PC-3 (cell line): Measurements from ENCODE around the gene KAZN. TPM values are rescaled to one million over a fixed set of nuclear protein-coding genes. Genes with fewer than 3 reads are reported as not detected.

Experiments
- ATAC-seq: fragments of 200-7000 bp; cut with Tn5 transposase; 2 replicates; pipeline ENCODE4 v1.9.1; 2020; ENCODE audit warnings: mild to moderate bottlenecking, moderate library complexity
- BruUV-seq: library from RNA; stranded (reverse); fragments of 400-500 nt; replicated peaks from 2 replicates; lab custom pipeline; 2021; lab: Mats Ljungman, UMichigan
- CTCF ChIA-PET: fragments of 300-600 bp; sonication (Branson Sonifier 250); formaldehyde crosslinking; loops from one replicate; lab custom pipeline; 2022; ENCODE audit warnings: antibody characterized with exemption; lab: Charles Lee
- POLR2A ChIA-PET: fragments of 300-600 bp; sonication (Branson Sonifier 250); formaldehyde crosslinking; loops from one replicate; lab custom pipeline; 2022; ENCODE audit warnings: antibody characterized with exemption; ENCODE audit not compliant: unreplicated experiment; lab: Charles Lee
- DNase-seq: peaks from one replicate; pipeline ENCODE4 v3.0.0-alpha.2; 2015
- H2AFZ ChIP-seq: fragments of 300-600 bp; sonication (generic); 2 replicates; pipeline ENCODE4 v1.6.0; 2016; ENCODE audit warnings: antibody characterized with exemption, low read length
- H3F3A ChIP-seq: fragments of 300-600 bp; sonication (generic); one replicate; pipeline ENCODE4 v1.6.0; 2017; ENCODE audit warnings: antibody characterized with exemption, low read length, control low read depth, mild to moderate bottlenecking; ENCODE audit not compliant: unreplicated experiment
- H3K27ac ChIP-seq: fragments of 300-600 bp; sonication (generic); 2 replicates; pipeline ENCODE4 v1.5.1; 2016; ENCODE audit warnings: mild to moderate bottlenecking, low read length
- H3K27me3 ChIP-seq: fragments of 300-600 bp; sonication (generic); 2 replicates; pipeline ENCODE4 v1.6.1; 2016; ENCODE audit warnings: low read length, mixed read lengths
- H3K36me3 ChIP-seq: fragments of 300-600 bp; sonication (generic); 2 replicates; pipeline ENCODE4 v1.6.1; 2016; ENCODE audit warnings: low read depth, mixed run types, low read length, mixed read lengths
- H3K4me1 ChIP-seq: fragments of 300-600 bp; sonication (generic); 2 replicates; pipeline ENCODE4 v1.5.1; 2016; ENCODE audit warnings: low read length; ENCODE audit not compliant: insufficient read depth
- H3K4me2 ChIP-seq: fragments of 300-600 bp; sonication (generic); 2 replicates; pipeline ENCODE4 v1.6.0; 2016; ENCODE audit warnings: low read length
- H3K4me3 ChIP-seq: fragments of 300-600 bp; sonication (generic); 2 replicates; pipeline ENCODE4 v1.5.1; 2016; ENCODE audit warnings: mild to moderate bottlenecking, low read length, mixed read lengths
- H3K79me2 ChIP-seq: fragments of 300-600 bp; sonication (generic); 2 replicates; pipeline ENCODE4 v1.6.1; 2017; ENCODE audit warnings: low read length, mixed read lengths
- H3K9ac ChIP-seq: fragments of 300-600 bp; sonication (generic); 2 replicates; pipeline ENCODE4 v1.6.0; 2016; ENCODE audit warnings: mild to moderate bottlenecking, low read length
- H3K9me2 ChIP-seq: fragments of 300-600 bp; sonication (generic); replicated peaks from 2 replicates; pipeline ENCODE4 v1.6.1; 2016; ENCODE audit warnings: mixed run types, low read length, mixed read lengths
- H3K9me3 ChIP-seq: fragments of 300-600 bp; sonication (generic); 2 replicates; pipeline ENCODE4 v1.6.1; 2016; ENCODE audit warnings: low read length, mixed read lengths
- H4K20me1 ChIP-seq: fragments of 300-600 bp; sonication (generic); 2 replicates; pipeline ENCODE4 v1.6.1; 2016; ENCODE audit warnings: low read length, mixed read lengths
- CTCF ChIP-seq: fragments of 300-600 bp; sonication (generic); conservative IDR thresholded peaks from 2 replicates; pipeline ENCODE4 v1.5.1; 2017; ENCODE audit warnings: antibody characterized with exemption, low read depth, mild to moderate bottlenecking, low read length
- EZH2 ChIP-seq: fragments of 300-600 bp; sonication (generic); IDR thresholded peaks from one replicate; pipeline ENCODE4 v1.6.1; 2017; ENCODE audit warnings: antibody characterized with exemption, mild to moderate bottlenecking, low read length; ENCODE audit not compliant: unreplicated experiment
- EZH2phosphoT487 ChIP-seq: fragments of 300-600 bp; sonication (generic); IDR thresholded peaks from 2 replicates; pipeline ENCODE4 v1.6.1; 2018; ENCODE audit warnings: mild to moderate bottlenecking, antibody characterized with exemption, low read length, borderline replicate concordance
- intact Hi-C: fragments of 100-400 bp; cut with micrococcal nuclease; formaldehyde crosslinking; loops from 2 replicates; pipeline ENCODE4 v1.9.0; 2023
- total RNA-seq: library from RNA; depleted of rRNA; stranded (reverse); fragments of >200 nt; gene quantifications from 2 replicates; pipeline ENCODE4 v1.2.3, GENCODE V29; 2014

KAZN gene
- total RNA-seq, 1 experiment from 2014 or later, result 2.0 TPM

DNA sequence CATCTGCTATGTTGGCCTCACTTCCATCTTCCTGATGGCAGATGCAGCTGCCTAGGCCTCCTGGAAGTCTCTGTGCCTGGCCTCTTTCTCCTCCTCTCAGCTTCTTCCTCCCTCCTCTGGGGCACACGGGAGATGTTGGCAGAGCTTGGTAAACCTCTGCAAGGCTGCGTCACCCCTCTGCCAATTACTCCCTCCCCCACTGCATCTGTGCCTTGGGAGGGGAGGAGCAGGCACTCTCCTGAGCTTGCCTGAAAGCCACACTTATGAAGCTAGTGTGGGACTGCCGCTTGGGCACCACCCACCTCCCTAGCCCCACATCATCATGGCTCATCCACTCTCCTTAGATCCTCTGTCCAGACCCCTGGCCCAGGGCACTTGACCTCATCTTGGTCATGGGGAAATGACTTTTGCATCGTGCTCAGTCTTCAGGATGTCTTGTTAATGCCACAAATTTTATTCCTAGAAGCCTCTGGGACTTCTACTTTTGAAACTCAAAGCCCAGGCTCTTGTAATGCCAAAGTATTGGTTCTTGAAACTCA, 547.7 kb downstream of the KAZN start:
- ATAC-seq, result no peak
- Histone ChIP-seq H3F3A (no peaks in the 10 kb centered on the region), H3K9me3 (no peaks in the 10 kb centered on the region), H3K27me3 (no peaks in the 10 kb centered on the region), H3K79me2 (no peaks in the 10 kb centered on the region), H3K4me1 (peaks cover 23% of the 10 kb centered on the region), H3K9ac (no peak overlapping the region), H3K27ac (no peak overlapping the region), H3K36me3 (no peaks in the 10 kb centered on the region), H2AFZ (no peak overlapping the region), H3K4me3 (no peak overlapping the region), H3K9me2 (no peaks in the 10 kb centered on the region), H3K4me2 (no peak overlapping the region), H4K20me1 (no peaks in the 10 kb centered on the region)
- intact Hi-C loops, result no loop called here
- BruUV-seq, result no TSS peak
- TF ChIP-seq EZH2phosphoT487 (no peak), CTCF (no peak), EZH2 (no peak)
- CTCF ChIA-PET, result no interaction called here
- POLR2A ChIA-PET, result no interaction called here
- no peak for DNase-seq

GRCh38 chr1:15146971-15147376, 548.5 kb downstream of the KAZN start:
- no peaks in the 10 kb centered on the region for H3K9me3 ChIP-seq
- no peaks in the 10 kb centered on the region for H4K20me1 ChIP-seq
- no peak overlapping the region for H3K9ac ChIP-seq
- no TSS peak for BruUV-seq
- H3K36me3 ChIP-seq, result no peaks in the 10 kb centered on the region
- no peaks in the 10 kb centered on the region for H3K79me2 ChIP-seq
- no peak overlapping the region for H2AFZ ChIP-seq
- ATAC-seq, result no peak
- POLR2A ChIA-PET, result no interaction called here
- no peaks in the 10 kb centered on the region for H3K9me2 ChIP-seq
- no peaks in the 10 kb centered on the region for H3F3A ChIP-seq
- TF ChIP-seq EZH2 (no peak), CTCF (no peak), EZH2phosphoT487 (no peak)
- intact Hi-C loops, result no loop called here
- no peak overlapping the region for H3K4me2 ChIP-seq
- CTCF ChIA-PET, result no interaction called here
- H3K27ac ChIP-seq, result no peak overlapping the region
- peaks cover 25% of the 10 kb centered on the region for H3K4me1 ChIP-seq
- H3K27me3 ChIP-seq, result no peaks in the 10 kb centered on the region
- H3K4me3 ChIP-seq, result no peak overlapping the region
- no peak for DNase-seq

GRCh38 chr1:15148004-15148403, 549.5 kb downstream of the KAZN start:
- Histone ChIP-seq H3K36me3 (no peaks in the 10 kb centered on the region), H3K79me2 (no peaks in the 10 kb centered on the region), H4K20me1 (no peaks in the 10 kb centered on the region), H3F3A (no peaks in the 10 kb centered on the region), H3K4me3 (no peak overlapping the region), H3K9me2 (no peaks in the 10 kb centered on the region), H3K27me3 (no peaks in the 10 kb centered on the region), H3K4me2 (peak overlapping the region; percentile 45), H2AFZ (no peak overlapping the region), H3K9ac (no peak overlapping the region), H3K9me3 (no peaks in the 10 kb centered on the region), H3K4me1 (peaks cover 21% of the 10 kb centered on the region), H3K27ac (peak overlapping the region; percentile 17; the same call in 1 of the 2 replicates)
- TF ChIP-seq EZH2phosphoT487, result no peak
- TF ChIP-seq EZH2, result no peak
- TF ChIP-seq CTCF, result no peak
- intact Hi-C loops, result no loop called here
- ChIA-PET CTCF (no interaction called here), POLR2A (no interaction called here)
- DNase-seq (no peak), ATAC-seq (no peak)
- BruUV-seq, result no TSS peak
